GM23338 (cell line): ENCODE measurements around the gene ARHGAP42.

Experiments
- CREB1 ChIP-seq: fragments of 250-450 bp; sonication (Bioruptor Pico); IDR thresholded peaks from 2 replicates; pipeline ENCODE4 v1.5.0; 2020; ENCODE audit warnings: low read depth, mild to moderate bottlenecking, moderate library complexity
- EZH2 ChIP-seq: fragments of 200-600 bp; sonication (generic); IDR thresholded peaks from one replicate; pipeline ENCODE4 v1.8.0; 2017; ENCODE audit warnings: antibody characterized with exemption, mild to moderate bottlenecking, low read depth; ENCODE audit not compliant: unreplicated experiment
- EZH2phosphoT487 ChIP-seq: fragments of 200-600 bp; sonication (generic); IDR thresholded peaks from one replicate; pipeline ENCODE4 v1.8.1; 2018; ENCODE audit warnings: antibody characterized with exemption; ENCODE audit not compliant: unreplicated experiment
- JUNB ChIP-seq: IDR thresholded peaks from one replicate; pipeline ENCODE4 v1.6.1; 2016; ENCODE audit warnings: antibody characterized with exemption; ENCODE audit not compliant: unreplicated experiment
- NANOG ChIP-seq: IDR thresholded peaks from 2 replicates; pipeline ENCODE4 v1.6.1; 2016; ENCODE audit warnings: antibody characterized with exemption, borderline replicate concordance
- POLR2AphosphoS5 ChIP-seq: IDR thresholded peaks from 2 replicates; pipeline ENCODE4 v1.6.1; 2016; ENCODE audit warnings: antibody characterized with exemption, low read depth
- STAT1 ChIP-seq: IDR thresholded peaks from one replicate; pipeline ENCODE4 v1.6.1; 2016; ENCODE audit warnings: antibody characterized with exemption; ENCODE audit not compliant: unreplicated experiment
- ZNF114 ChIP-seq: fragments of 250-450 bp; sonication (Bioruptor Pico); IDR thresholded peaks from 2 replicates; pipeline ENCODE4 v1.5.0; 2020; ENCODE audit warnings: mild to moderate bottlenecking, moderate library complexity
- TF ChIP-seq, protein P1 (sequence below), 2 experiments: fragments of 200-600 bp in 1 of 2; sonication (generic) in 1 of 2; conservative IDR thresholded peaks; 2 replicates each; pipeline versions ENCODE4 v1.5.1 to v1.6.1; 2016 to 2017; ENCODE audit warnings: antibody characterized with exemption in 2 of 2, low read depth in 2 of 2, mild to moderate bottlenecking in 2 of 2, moderate library complexity in 1 of 2
- TF ChIP-seq, protein P2 (sequence below): IDR thresholded peaks from one replicate; pipeline ENCODE4 v1.6.1; 2018; ENCODE audit warnings: antibody characterized with exemption; ENCODE audit not compliant: unreplicated experiment
- TF ChIP-seq, protein P3 (sequence below): fragments of 250-450 bp; sonication (Bioruptor Pico); IDR thresholded peaks from 2 replicates; pipeline ENCODE4 v1.5.0; 2020; ENCODE audit warnings: mild to moderate bottlenecking, moderate library complexity
- TF ChIP-seq, protein P4 (sequence below): IDR thresholded peaks from 2 replicates; pipeline ENCODE4 v1.6.1; 2016; ENCODE audit warnings: antibody characterized with exemption

DNA sequence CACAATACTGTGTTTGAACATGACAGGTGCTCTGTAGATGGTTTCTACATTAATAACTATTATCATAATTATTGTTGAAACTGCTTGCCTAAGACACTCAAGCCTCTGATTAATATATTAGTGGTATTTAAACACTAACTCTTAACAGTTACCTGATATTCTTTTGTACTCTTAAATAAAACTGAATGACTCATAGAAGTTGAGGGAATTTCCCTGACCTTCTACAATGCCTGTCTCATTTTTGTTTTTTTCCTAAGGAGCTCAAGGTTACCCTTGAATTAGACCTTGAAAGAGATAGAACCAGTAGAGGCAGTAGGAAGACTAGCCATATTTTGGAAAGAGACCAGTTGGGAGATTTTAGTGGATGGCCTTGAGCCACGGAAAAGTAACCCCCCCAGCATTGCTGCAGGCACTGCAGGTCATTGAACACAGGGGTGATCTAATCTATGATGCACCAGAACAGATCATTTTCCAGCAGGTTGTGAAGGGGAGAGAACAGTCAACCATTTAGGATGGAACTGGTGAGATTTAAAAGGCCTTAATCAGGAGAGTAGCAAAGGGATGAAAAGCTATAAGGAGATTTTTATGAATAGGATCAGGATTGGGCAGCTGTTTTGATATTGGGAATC, 294.2 kb downstream of the ARHGAP42 start:
- TF ChIP-seq, protein P1, sequence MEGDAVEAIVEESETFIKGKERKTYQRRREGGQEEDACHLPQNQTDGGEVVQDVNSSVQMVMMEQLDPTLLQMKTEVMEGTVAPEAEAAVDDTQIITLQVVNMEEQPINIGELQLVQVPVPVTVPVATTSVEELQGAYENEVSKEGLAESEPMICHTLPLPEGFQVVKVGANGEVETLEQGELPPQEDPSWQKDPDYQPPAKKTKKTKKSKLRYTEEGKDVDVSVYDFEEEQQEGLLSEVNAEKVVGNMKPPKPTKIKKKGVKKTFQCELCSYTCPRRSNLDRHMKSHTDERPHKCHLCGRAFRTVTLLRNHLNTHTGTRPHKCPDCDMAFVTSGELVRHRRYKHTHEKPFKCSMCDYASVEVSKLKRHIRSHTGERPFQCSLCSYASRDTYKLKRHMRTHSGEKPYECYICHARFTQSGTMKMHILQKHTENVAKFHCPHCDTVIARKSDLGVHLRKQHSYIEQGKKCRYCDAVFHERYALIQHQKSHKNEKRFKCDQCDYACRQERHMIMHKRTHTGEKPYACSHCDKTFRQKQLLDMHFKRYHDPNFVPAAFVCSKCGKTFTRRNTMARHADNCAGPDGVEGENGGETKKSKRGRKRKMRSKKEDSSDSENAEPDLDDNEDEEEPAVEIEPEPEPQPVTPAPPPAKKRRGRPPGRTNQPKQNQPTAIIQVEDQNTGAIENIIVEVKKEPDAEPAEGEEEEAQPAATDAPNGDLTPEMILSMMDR (conservative IDR thresholded peaks at IDR 0.05; ENCODE audit: low read depth in 2 of 2) = no peak
- no peak for TF ChIP-seq EZH2
- TF ChIP-seq POLR2AphosphoS5 = no peak
- TF ChIP-seq EZH2phosphoT487 = no peak
- no peak for TF ChIP-seq NANOG
- TF ChIP-seq CREB1 (CRISPR knock-in tag) = no peak
- TF ChIP-seq, protein P2, sequence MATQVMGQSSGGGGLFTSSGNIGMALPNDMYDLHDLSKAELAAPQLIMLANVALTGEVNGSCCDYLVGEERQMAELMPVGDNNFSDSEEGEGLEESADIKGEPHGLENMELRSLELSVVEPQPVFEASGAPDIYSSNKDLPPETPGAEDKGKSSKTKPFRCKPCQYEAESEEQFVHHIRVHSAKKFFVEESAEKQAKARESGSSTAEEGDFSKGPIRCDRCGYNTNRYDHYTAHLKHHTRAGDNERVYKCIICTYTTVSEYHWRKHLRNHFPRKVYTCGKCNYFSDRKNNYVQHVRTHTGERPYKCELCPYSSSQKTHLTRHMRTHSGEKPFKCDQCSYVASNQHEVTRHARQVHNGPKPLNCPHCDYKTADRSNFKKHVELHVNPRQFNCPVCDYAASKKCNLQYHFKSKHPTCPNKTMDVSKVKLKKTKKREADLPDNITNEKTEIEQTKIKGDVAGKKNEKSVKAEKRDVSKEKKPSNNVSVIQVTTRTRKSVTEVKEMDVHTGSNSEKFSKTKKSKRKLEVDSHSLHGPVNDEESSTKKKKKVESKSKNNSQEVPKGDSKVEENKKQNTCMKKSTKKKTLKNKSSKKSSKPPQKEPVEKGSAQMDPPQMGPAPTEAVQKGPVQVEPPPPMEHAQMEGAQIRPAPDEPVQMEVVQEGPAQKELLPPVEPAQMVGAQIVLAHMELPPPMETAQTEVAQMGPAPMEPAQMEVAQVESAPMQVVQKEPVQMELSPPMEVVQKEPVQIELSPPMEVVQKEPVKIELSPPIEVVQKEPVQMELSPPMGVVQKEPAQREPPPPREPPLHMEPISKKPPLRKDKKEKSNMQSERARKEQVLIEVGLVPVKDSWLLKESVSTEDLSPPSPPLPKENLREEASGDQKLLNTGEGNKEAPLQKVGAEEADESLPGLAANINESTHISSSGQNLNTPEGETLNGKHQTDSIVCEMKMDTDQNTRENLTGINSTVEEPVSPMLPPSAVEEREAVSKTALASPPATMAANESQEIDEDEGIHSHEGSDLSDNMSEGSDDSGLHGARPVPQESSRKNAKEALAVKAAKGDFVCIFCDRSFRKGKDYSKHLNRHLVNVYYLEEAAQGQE = no peak
- TF ChIP-seq ZNF114 (CRISPR knock-in tag) = no peak
- TF ChIP-seq JUNB = no peak
- TF ChIP-seq, protein P3, sequence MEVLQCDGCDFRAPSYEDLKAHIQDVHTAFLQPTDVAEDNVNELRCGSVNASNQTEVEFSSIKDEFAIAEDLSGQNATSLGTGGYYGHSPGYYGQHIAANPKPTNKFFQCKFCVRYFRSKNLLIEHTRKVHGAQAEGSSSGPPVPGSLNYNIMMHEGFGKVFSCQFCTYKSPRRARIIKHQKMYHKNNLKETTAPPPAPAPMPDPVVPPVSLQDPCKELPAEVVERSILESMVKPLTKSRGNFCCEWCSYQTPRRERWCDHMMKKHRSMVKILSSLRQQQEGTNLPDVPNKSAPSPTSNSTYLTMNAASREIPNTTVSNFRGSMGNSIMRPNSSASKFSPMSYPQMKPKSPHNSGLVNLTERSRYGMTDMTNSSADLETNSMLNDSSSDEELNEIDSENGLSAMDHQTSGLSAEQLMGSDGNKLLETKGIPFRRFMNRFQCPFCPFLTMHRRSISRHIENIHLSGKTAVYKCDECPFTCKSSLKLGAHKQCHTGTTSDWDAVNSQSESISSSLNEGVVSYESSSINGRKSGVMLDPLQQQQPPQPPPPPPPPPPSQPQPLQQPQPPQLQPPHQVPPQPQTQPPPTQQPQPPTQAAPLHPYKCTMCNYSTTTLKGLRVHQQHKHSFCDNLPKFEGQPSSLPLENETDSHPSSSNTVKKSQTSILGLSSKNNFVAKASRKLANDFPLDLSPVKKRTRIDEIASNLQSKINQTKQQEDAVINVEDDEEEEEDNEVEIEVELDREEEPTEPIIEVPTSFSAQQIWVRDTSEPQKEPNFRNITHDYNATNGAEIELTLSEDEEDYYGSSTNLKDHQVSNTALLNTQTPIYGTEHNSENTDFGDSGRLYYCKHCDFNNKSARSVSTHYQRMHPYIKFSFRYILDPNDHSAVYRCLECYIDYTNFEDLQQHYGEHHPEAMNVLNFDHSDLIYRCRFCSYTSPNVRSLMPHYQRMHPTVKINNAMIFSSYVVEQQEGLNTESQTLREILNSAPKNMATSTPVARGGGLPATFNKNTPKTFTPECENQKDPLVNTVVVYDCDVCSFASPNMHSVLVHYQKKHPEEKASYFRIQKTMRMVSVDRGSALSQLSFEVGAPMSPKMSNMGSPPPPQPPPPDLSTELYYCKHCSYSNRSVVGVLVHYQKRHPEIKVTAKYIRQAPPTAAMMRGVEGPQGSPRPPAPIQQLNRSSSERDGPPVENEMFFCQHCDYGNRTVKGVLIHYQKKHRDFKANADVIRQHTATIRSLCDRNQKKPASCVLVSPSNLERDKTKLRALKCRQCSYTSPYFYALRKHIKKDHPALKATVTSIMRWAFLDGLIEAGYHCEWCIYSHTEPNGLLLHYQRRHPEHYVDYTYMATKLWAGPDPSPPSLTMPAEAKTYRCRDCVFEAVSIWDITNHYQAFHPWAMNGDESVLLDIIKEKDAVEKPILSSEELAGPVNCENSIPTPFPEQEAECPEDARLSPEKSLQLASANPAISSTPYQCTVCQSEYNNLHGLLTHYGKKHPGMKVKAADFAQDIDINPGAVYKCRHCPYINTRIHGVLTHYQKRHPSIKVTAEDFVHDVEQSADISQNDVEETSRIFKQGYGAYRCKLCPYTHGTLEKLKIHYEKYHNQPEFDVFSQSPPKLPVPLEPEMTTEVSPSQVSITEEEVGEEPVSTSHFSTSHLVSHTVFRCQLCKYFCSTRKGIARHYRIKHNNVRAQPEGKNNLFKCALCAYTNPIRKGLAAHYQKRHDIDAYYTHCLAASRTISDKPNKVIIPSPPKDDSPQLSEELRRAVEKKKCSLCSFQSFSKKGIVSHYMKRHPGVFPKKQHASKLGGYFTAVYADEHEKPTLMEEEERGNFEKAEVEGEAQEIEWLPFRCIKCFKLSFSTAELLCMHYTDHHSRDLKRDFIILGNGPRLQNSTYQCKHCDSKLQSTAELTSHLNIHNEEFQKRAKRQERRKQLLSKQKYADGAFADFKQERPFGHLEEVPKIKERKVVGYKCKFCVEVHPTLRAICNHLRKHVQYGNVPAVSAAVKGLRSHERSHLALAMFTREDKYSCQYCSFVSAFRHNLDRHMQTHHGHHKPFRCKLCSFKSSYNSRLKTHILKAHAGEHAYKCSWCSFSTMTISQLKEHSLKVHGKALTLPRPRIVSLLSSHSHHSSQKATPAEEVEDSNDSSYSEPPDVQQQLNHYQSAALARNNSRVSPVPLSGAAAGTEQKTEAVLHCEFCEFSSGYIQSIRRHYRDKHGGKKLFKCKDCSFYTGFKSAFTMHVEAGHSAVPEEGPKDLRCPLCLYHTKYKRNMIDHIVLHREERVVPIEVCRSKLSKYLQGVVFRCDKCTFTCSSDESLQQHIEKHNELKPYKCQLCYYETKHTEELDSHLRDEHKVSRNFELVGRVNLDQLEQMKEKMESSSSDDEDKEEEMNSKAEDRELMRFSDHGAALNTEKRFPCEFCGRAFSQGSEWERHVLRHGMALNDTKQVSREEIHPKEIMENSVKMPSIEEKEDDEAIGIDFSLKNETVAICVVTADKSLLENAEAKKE (CRISPR knock-in tag) = no peak
- TF ChIP-seq STAT1 = no peak
- TF ChIP-seq, protein P4, sequence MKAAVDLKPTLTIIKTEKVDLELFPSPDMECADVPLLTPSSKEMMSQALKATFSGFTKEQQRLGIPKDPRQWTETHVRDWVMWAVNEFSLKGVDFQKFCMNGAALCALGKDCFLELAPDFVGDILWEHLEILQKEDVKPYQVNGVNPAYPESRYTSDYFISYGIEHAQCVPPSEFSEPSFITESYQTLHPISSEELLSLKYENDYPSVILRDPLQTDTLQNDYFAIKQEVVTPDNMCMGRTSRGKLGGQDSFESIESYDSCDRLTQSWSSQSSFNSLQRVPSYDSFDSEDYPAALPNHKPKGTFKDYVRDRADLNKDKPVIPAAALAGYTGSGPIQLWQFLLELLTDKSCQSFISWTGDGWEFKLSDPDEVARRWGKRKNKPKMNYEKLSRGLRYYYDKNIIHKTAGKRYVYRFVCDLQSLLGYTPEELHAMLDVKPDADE = no peak
